ENCODE measurements around the gene KMT2C.
"Not testable (repeated sequence)": the region's sequence is repeated elsewhere in the genome, so short reads cannot be mapped to it uniquely, and the experiment has no call there.

KMT2C gene

GRCh38 chr7:152435384-152436110 is at the start of gene KMT2C:
KMT2C (minus strand) TSS chr7:152436003; CDS start chr7:152435786, 217 bp downstream.
- DNase-seq: peak; percentile 46

GRCh38 chr7:152481082-152481481 is 45.3 kb upstream of the KMT2C start:
- DNase-seq: no peak

GRCh38 chr7:152480664-152481063 is 44.9 kb upstream of the KMT2C start:
- DNase-seq: no peak

- no peak for DNase-seq
Observed at GRCh38 chr7:152479595-152479994, 43.8 kb upstream of the KMT2C start.

GRCh38 chr7:152478140-152478539 is 42.3 kb upstream of the KMT2C start:
- DNase-seq: no peak

GRCh38 chr7:152477079-152477478 is 41.3 kb upstream of the KMT2C start:
- no peak for DNase-seq

- DNase-seq: no peak
Observed at GRCh38 chr7:152476551-152476950, 40.7 kb upstream of the KMT2C start.

- not testable (repeated sequence) for DNase-seq
Observed at GRCh38 chr7:152471023-152471620, 35.3 kb upstream of the KMT2C start.

GRCh38 chr7:152470251-152471022 is 34.6 kb upstream of the KMT2C start:
- DNase-seq: not testable (repeated sequence)

- DNase-seq: not testable (repeated sequence)
Observed at GRCh38 chr7:152469576-152469975, 33.8 kb upstream of the KMT2C start.

- no peak for DNase-seq
Observed at GRCh38 chr7:152467225-152467624, 31.4 kb upstream of the KMT2C start.

- DNase-seq: no peak
Observed at GRCh38 chr7:152465119-152465387, 29.2 kb upstream of the KMT2C start.

- DNase-seq: peak; percentile 77
Observed at GRCh38 chr7:152464312-152465118, 28.7 kb upstream of the KMT2C start.

- DNase-seq: peak; percentile 97
Observed at GRCh38 chr7:152463709-152464311, 28.0 kb upstream of the KMT2C start.

GRCh38 chr7:152462995-152463708 is 27.3 kb upstream of the KMT2C start:
- peak; percentile 63 for DNase-seq

- peak; percentile 89 for DNase-seq
Observed at GRCh38 chr7:152459724-152460251, 24.0 kb upstream of the KMT2C start.

GRCh38 chr7:152451356-152451755 is 15.6 kb upstream of the KMT2C start:
- no peak for DNase-seq

GRCh38 chr7:152445386-152446008 is 9.7 kb upstream of the KMT2C start:
- not testable (repeated sequence) for DNase-seq

GRCh38 chr7:152443586-152443985 is 7.8 kb upstream of the KMT2C start:
- no peak for DNase-seq

GRCh38 chr7:152442330-152442835 is 6.6 kb upstream of the KMT2C start:
- DNase-seq: no peak

GRCh38 chr7:152441810-152442209 is 6.0 kb upstream of the KMT2C start:
- not testable (repeated sequence) for DNase-seq

Data from OCI-M1 (cell line).